IMR-90 (cell line): ENCODE data around the gene TMEM184B. TPM values are rescaled to one million over a fixed set of nuclear protein-coding genes. Genes with fewer than 3 reads are reported as not detected.

ENCODE experiments used
- ATAC-seq: fragments of 200-7000 bp; cut with Tn5 transposase; 2 replicates; pipeline ENCODE4 v1.9.1; 2020; ENCODE audit warnings: low read depth, mild to moderate bottlenecking, moderate library complexity
- BruUV-seq: library from RNA; stranded (reverse); fragments of 400-500 nt; replicated peaks from 2 replicates; lab custom pipeline; 2021; lab: Mats Ljungman, UMichigan
- CTCF ChIA-PET: fragments of 300-600 bp; formaldehyde crosslinking; extraction: SDS; loops from one replicate; lab custom pipeline; 2021; ENCODE audit warnings: antibody characterized with exemption; lab: Yijun Ruan, JAX
- POLR2A ChIA-PET: fragments of 300-600 bp; sonication (Branson Sonifier 250); formaldehyde crosslinking; loops from one replicate; lab custom pipeline; 2022; ENCODE audit warnings: antibody characterized with exemption; ENCODE audit not compliant: unreplicated experiment; lab: Charles Lee
- DNase-seq: peaks from one replicate; pipeline ENCODE4 v3.0.0; 2013
- H2AFZ ChIP-seq: replicated peaks from 2 replicates; pipeline ENCODE3; 2013; ENCODE audit warnings: low read length, mild to moderate bottlenecking; ENCODE audit not compliant: poor library complexity
- H2AK5ac ChIP-seq: 2 replicates; pipeline ENCODE4 v1.6.1; 2013; ENCODE audit warnings: low read depth, low read length, inconsistent platforms
- H2AK9ac ChIP-seq: replicated peaks from 2 replicates; pipeline ENCODE3; 2013; ENCODE audit warnings: mild to moderate bottlenecking, low read depth, low read length, moderate library complexity; ENCODE audit not compliant: poor library complexity
- H2BK120ac ChIP-seq: 2 replicates; pipeline ENCODE4 v1.6.1; 2013; ENCODE audit warnings: low read depth, low read length, inconsistent platforms
- H2BK15ac ChIP-seq: 3 replicates; pipeline ENCODE4 v1.6.1; 2013; ENCODE audit warnings: low read depth, low read length, inconsistent platforms
- H2BK20ac ChIP-seq: 2 replicates; pipeline ENCODE4 v1.6.1; 2013; ENCODE audit warnings: low read depth, mild to moderate bottlenecking, inconsistent platforms, low read length, moderate library complexity
- H2BK5ac ChIP-seq: 2 replicates; pipeline ENCODE4 v1.6.1; 2013; ENCODE audit warnings: mild to moderate bottlenecking, low read depth, low read length, inconsistent platforms; ENCODE audit not compliant: poor library complexity, severe bottlenecking
- H3K14ac ChIP-seq: replicated peaks from 2 replicates; pipeline ENCODE4 v1.6.1; 2013; ENCODE audit warnings: low read depth, low read length, inconsistent platforms
- H3K18ac ChIP-seq: 2 replicates; pipeline ENCODE4 v1.6.1; 2013; ENCODE audit warnings: low read depth, low read length, control low read depth
- H3K23ac ChIP-seq: 2 replicates; pipeline ENCODE4 v1.6.1; 2013; ENCODE audit warnings: low read depth, low read length, inconsistent platforms
- H3K27ac ChIP-seq: 2 replicates; pipeline ENCODE4 v1.5.1; 2013; ENCODE audit warnings: mild to moderate bottlenecking, control low read depth, low read length; ENCODE audit not compliant: insufficient read depth
- H3K27me3 ChIP-seq: 2 replicates; pipeline ENCODE4 v1.6.1; 2013; ENCODE audit warnings: low read length; ENCODE audit not compliant: control insufficient read depth, insufficient read depth
- H3K36me3 ChIP-seq: 2 replicates; pipeline ENCODE4 v1.6.1; 2013; ENCODE audit warnings: low read length, mixed read lengths; ENCODE audit not compliant: control insufficient read depth, insufficient read depth
- H3K4ac ChIP-seq: 2 replicates; pipeline ENCODE4 v1.6.1; 2013; ENCODE audit warnings: low read depth, low read length, inconsistent platforms
- H3K4me1 ChIP-seq: 2 replicates; pipeline ENCODE4 v1.6.1; 2013; ENCODE audit warnings: low read length, mixed read lengths; ENCODE audit not compliant: control insufficient read depth, insufficient read depth
- H3K4me2 ChIP-seq: 2 replicates; pipeline ENCODE4 v1.6.1; 2013; ENCODE audit warnings: low read depth, mild to moderate bottlenecking, control low read depth, low read length, moderate library complexity
- H3K4me3 ChIP-seq: 2 replicates; pipeline ENCODE4 v1.5.1; 2013; ENCODE audit warnings: low read depth, mild to moderate bottlenecking, control low read depth, low read length, moderate library complexity; ENCODE audit not compliant: insufficient read depth
- H3K56ac ChIP-seq: 2 replicates; pipeline ENCODE4 v1.6.1; 2013; ENCODE audit warnings: low read length, inconsistent platforms; ENCODE audit not compliant: insufficient read depth; ENCODE audit errors: extremely low read depth
- H3K79me1 ChIP-seq, 2 experiments: 2 replicates each; pipeline ENCODE4 v1.6.1; 2013; ENCODE audit warnings: low read length in 2 of 2, inconsistent platforms in 1 of 2, low read depth in 1 of 2
- H3K9ac ChIP-seq: 2 replicates; pipeline ENCODE4 v1.6.1; 2013; ENCODE audit warnings: low read depth, low read length, control low read depth
- H3K9me1 ChIP-seq: 2 replicates; pipeline ENCODE4 v1.6.1; 2013; ENCODE audit warnings: low read length, inconsistent platforms; ENCODE audit not compliant: insufficient read depth
- H3K9me3 ChIP-seq: 2 replicates; pipeline ENCODE4 v1.6.1; 2013; ENCODE audit warnings: low read length; ENCODE audit not compliant: control insufficient read depth, insufficient read depth
- H4K20me1 ChIP-seq: 2 replicates; pipeline ENCODE4 v1.6.1; 2013; ENCODE audit warnings: low read length, inconsistent platforms; ENCODE audit not compliant: insufficient read depth
- H4K5ac ChIP-seq: 2 replicates; pipeline ENCODE4 v1.6.1; 2013; ENCODE audit warnings: mild to moderate bottlenecking, low read depth, low read length, control low read depth
- H4K8ac ChIP-seq, 2 experiments: 2 replicates each; pipeline ENCODE4 v1.6.1; 2013; ENCODE audit warnings: low read depth in 2 of 2, low read length in 2 of 2, control low read depth in 1 of 2, inconsistent platforms in 1 of 2
- H4K91ac ChIP-seq: 2 replicates; pipeline ENCODE4 v1.6.1; 2013; ENCODE audit warnings: low read depth, low read length, inconsistent platforms; ENCODE audit not compliant: insufficient read depth
- BHLHE40 ChIP-seq: fragments of 150-350 bp; IDR thresholded peaks from 2 replicates; pipeline ENCODE4 v1.6.1; 2016; ENCODE audit warnings: mild to moderate bottlenecking, low read depth, low read length
- CEBPB ChIP-seq: IDR thresholded peaks from 2 replicates; pipeline ENCODE4 v1.6.1; 2012; ENCODE audit warnings: low read depth, low read length, improper control_type of control experiment
- FOS ChIP-seq: fragments of 150-350 bp; IDR thresholded peaks from 2 replicates; pipeline ENCODE4 v1.6.1; 2016; ENCODE audit warnings: low read depth, low read length
- MAFK ChIP-seq: IDR thresholded peaks from 2 replicates; pipeline ENCODE4 v1.6.1; 2012; ENCODE audit warnings: low read depth, low read length, improper control_type of control experiment
- MAZ ChIP-seq: IDR thresholded peaks from 2 replicates; pipeline ENCODE4 v1.6.1; 2012; ENCODE audit warnings: low read depth, mild to moderate bottlenecking, low read length, improper control_type of control experiment, moderate library complexity, borderline replicate concordance
- MXI1 ChIP-seq: IDR thresholded peaks from 2 replicates; pipeline ENCODE4 v1.6.1; 2012; ENCODE audit warnings: low read depth, mild to moderate bottlenecking, low read length, moderate library complexity, borderline replicate concordance
- NFE2L2 ChIP-seq: fragments of 150-350 bp; IDR thresholded peaks from 2 replicates; pipeline ENCODE4 v1.6.1; 2016; ENCODE audit warnings: low read depth, mild to moderate bottlenecking, low read length
- POLR2A ChIP-seq: IDR thresholded peaks from 2 replicates; pipeline ENCODE4 v1.6.1; 2012; ENCODE audit warnings: mild to moderate bottlenecking, low read depth, low read length
- RCOR1 ChIP-seq: IDR thresholded peaks from 2 replicates; pipeline ENCODE4 v1.6.1; 2012; ENCODE audit warnings: mild to moderate bottlenecking, low read length, improper control_type of control experiment; ENCODE audit not compliant: insufficient replicate concordance
- SMC3 ChIP-seq: fragments of 150-350 bp; IDR thresholded peaks from 2 replicates; pipeline ENCODE4 v1.6.1; 2016; ENCODE audit warnings: low read depth, mild to moderate bottlenecking, antibody characterized with exemption, low read length, moderate library complexity
- WGBS, 2 experiments: methylation state at CpG; one replicate each; pipeline versions ENCODE4 v1.1.5 to v1.1.7; 2013; ENCODE audit warnings: missing lambda C conversion rate in 2 of 2; ENCODE audit not compliant: insufficient read length in 1 of 2; ENCODE audit errors: extremely low coverage in 2 of 2; 5-methylcytosine and 5-hydroxymethylcytosine counted together
- dilution Hi-C: fragments of 300-500 bp; cut with HindIII; formaldehyde crosslinking; loops from one replicate; pipeline ENCODE4 v1.14.3; 2018; ENCODE audit warnings: low sequenced_read_pairs; ENCODE audit not compliant: unreplicated experiment
- in situ Hi-C: fragments of 300-500 bp; cut with MboI; formaldehyde crosslinking; loops from 3 replicates; pipeline ENCODE4 v1.14.3; 2019; ENCODE audit warnings: low sequenced_read_pairs, inconsistent platforms, mixed read lengths
- intact Hi-C: fragments of 100-400 bp; cut with micrococcal nuclease; formaldehyde crosslinking; loops from 2 replicates; pipeline ENCODE4 v1.10.0; 2022
- polyA plus RNA-seq, 3 experiments: library from polyadenylated mRNA; depleted of rRNA; stranded (reverse); fragments of >200 nt; gene quantifications; 2 replicates each; pipeline ENCODE4 v1.2.3, GENCODE V29; 2012; ENCODE audit warnings: low replicate concordance in 1 of 3
- total RNA-seq: library from RNA; depleted of rRNA; stranded (reverse); fragments of >200 nt; gene quantifications from 2 replicates; pipeline ENCODE4 v1.2.3, GENCODE V29; 2012
- TF ChIP-seq, protein P1 (sequence below): fragments of 150-350 bp; IDR thresholded peaks from 2 replicates; pipeline ENCODE4 v1.6.1; 2017; ENCODE audit warnings: mild to moderate bottlenecking, antibody characterized with exemption, low read length, low read depth
- TF ChIP-seq, protein P2 (sequence below): fragments of 150-350 bp; IDR thresholded peaks from 2 replicates; pipeline ENCODE4 v1.6.1; 2016; ENCODE audit warnings: low read depth, mild to moderate bottlenecking, low read length, moderate library complexity, borderline replicate concordance
- TF ChIP-seq, protein P3 (sequence below): conservative IDR thresholded peaks from 2 replicates; pipeline ENCODE4 v1.5.1; 2012; ENCODE audit warnings: mild to moderate bottlenecking, low read depth, low read length, improper control_type of control experiment

Gene TMEM184B
- total and polyA plus RNA-seq, 2 of the 4 experiments (the other 2 are of a cell fraction): 9.1 to 81.1 TPM

DNA sequence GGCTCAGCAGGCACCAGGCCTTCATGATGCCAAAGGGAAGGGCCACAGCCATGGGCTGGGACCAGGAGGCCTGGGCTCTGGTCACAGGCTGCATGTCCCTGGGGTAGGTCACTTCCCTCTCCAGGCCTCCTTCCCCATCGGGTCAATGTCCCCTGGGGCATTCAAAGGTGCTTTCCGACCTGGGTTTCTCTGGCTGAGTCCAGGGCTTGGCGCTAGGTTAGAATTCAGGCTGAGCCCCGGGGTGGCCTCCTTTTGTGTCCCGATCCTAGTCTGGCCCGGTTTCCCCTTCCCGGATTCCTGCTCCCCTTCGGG lies 58.9 kb downstream of the TMEM184B start:
- no peak overlapping the region for H2BK15ac ChIP-seq
- DNase-seq (no peak), ATAC-seq (no peak)
- peak overlapping the region; percentile 33; the same call in 1 of the 2 replicates for H2AK5ac ChIP-seq
- H3K79me1 ChIP-seq: peaks cover 39 to 79% of the 10 kb centered on the region in 2 experiments
- no peak overlapping the region for H2BK120ac ChIP-seq
- H4K91ac ChIP-seq: no peak overlapping the region
- H3K14ac ChIP-seq: 0 out of 2 replicates have a peak overlapping the region, but pooled peaks have one; percentile 58
- 73% methylated on average over 3 of the region's 8 CpGs; no CpG with 5 or more reads in 1 of the 2 experiments for WGBS, 2 experiments
- ChIA-PET CTCF (no interaction called here), POLR2A (no interaction called here)
- intact Hi-C loops (no loop called here), dilution Hi-C loops (no loop called here), in situ Hi-C loops (no loop called here)
- no peaks in the 10 kb centered on the region for H3K9me3 ChIP-seq
- peak overlapping the region in 1 of 2 experiments; percentile 30; a peak in 1 of 4 replicates for H4K8ac ChIP-seq
- H2BK5ac ChIP-seq: peak overlapping the region; percentile 12
- no peak for TF ChIP-seq MXI1
- TF ChIP-seq, protein P1, sequence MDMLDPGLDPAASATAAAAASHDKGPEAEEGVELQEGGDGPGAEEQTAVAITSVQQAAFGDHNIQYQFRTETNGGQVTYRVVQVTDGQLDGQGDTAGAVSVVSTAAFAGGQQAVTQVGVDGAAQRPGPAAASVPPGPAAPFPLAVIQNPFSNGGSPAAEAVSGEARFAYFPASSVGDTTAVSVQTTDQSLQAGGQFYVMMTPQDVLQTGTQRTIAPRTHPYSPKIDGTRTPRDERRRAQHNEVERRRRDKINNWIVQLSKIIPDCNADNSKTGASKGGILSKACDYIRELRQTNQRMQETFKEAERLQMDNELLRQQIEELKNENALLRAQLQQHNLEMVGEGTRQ: no peak
- no peak for TF ChIP-seq BHLHE40
- TF ChIP-seq, protein P2, sequence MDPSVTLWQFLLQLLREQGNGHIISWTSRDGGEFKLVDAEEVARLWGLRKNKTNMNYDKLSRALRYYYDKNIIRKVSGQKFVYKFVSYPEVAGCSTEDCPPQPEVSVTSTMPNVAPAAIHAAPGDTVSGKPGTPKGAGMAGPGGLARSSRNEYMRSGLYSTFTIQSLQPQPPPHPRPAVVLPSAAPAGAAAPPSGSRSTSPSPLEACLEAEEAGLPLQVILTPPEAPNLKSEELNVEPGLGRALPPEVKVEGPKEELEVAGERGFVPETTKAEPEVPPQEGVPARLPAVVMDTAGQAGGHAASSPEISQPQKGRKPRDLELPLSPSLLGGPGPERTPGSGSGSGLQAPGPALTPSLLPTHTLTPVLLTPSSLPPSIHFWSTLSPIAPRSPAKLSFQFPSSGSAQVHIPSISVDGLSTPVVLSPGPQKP: no peak
- TF ChIP-seq NFE2L2: no peak
- no peak for TF ChIP-seq MAZ
- no peak for TF ChIP-seq CEBPB
- no peak for TF ChIP-seq RCOR1
- no peak for TF ChIP-seq POLR2A
- TF ChIP-seq MAFK: no peak
- TF ChIP-seq FOS: no peak
- TF ChIP-seq SMC3: no peak
- TF ChIP-seq, protein P3, sequence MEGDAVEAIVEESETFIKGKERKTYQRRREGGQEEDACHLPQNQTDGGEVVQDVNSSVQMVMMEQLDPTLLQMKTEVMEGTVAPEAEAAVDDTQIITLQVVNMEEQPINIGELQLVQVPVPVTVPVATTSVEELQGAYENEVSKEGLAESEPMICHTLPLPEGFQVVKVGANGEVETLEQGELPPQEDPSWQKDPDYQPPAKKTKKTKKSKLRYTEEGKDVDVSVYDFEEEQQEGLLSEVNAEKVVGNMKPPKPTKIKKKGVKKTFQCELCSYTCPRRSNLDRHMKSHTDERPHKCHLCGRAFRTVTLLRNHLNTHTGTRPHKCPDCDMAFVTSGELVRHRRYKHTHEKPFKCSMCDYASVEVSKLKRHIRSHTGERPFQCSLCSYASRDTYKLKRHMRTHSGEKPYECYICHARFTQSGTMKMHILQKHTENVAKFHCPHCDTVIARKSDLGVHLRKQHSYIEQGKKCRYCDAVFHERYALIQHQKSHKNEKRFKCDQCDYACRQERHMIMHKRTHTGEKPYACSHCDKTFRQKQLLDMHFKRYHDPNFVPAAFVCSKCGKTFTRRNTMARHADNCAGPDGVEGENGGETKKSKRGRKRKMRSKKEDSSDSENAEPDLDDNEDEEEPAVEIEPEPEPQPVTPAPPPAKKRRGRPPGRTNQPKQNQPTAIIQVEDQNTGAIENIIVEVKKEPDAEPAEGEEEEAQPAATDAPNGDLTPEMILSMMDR: no peak
- no peak overlapping the region for H3K56ac ChIP-seq
- no peak overlapping the region for H3K4me3 ChIP-seq
- H3K27ac ChIP-seq: no peak overlapping the region
- H3K36me3 ChIP-seq: peaks cover 22% of the 10 kb centered on the region
- peak overlapping the region; percentile 29 for H2AK9ac ChIP-seq
- no peak overlapping the region for H2BK20ac ChIP-seq
- peaks cover 35% of the 10 kb centered on the region for H3K9me1 ChIP-seq
- peaks cover 22% of the 10 kb centered on the region for H3K4me1 ChIP-seq
- peaks cover 51% of the 10 kb centered on the region for H4K20me1 ChIP-seq
- BruUV-seq: no TSS peak
- no peak overlapping the region for H3K18ac ChIP-seq
- H2AFZ ChIP-seq: no peak overlapping the region
- H3K23ac ChIP-seq: 0 out of 2 replicates have a peak overlapping the region, but pooled peaks have one; percentile 45
- H3K4me2 ChIP-seq: no peak overlapping the region
- H4K5ac ChIP-seq: no peak overlapping the region
- no peaks in the 10 kb centered on the region for H3K27me3 ChIP-seq
- no peak overlapping the region for H3K9ac ChIP-seq
- H3K4ac ChIP-seq: peak overlapping the region; percentile 34; the same call in 1 of the 2 replicates
